Stomach (tissue), 9 donors: ENCODE results near the gene CHCHD3. TPM values are rescaled to one million over a fixed set of nuclear protein-coding genes. Genes with fewer than 3 reads are reported as not detected.

ENCODE experiments used
- DNase-seq, 2 donors: peaks; one replicate each; pipeline versions ENCODE4 v3.0.0 to v3.0.0-alpha.2; 2013 to 2019
- H3K27ac ChIP-seq, 5 donors: fragments of 200-600 bp in 4 of 5; sonication (generic) in 4 of 5; one replicate each; pipeline ENCODE4 v1.5.1; 2013 to 2019; ENCODE audit warnings: mild to moderate bottlenecking in 1 of 5, moderate library complexity in 1 of 5
- H3K27me3 ChIP-seq, 3 donors: fragments of 200-600 bp; sonication (generic); one replicate each; pipeline ENCODE4 v1.5.1; 2017 to 2019; ENCODE audit warnings: mixed run types in 1 of 3
- H3K36me3 ChIP-seq, 4 donors: fragments of 200-600 bp; sonication (generic); 1 replicate in 3 of 4; 2 replicates in 1 of 4; pipeline ENCODE4 v1.5.1; 2016 to 2019
- H3K4me1 ChIP-seq, 4 donors: fragments of 200-600 bp; sonication (generic); one replicate each; pipeline ENCODE4 v1.5.1; 2016 to 2019
- H3K4me3 ChIP-seq, 4 donors: fragments of 200-600 bp; sonication (generic) in 3 of 4; one replicate each; pipeline ENCODE4 v1.5.1; 2016 to 2019; ENCODE audit warnings: mild to moderate bottlenecking in 1 of 4
- H3K9me3 ChIP-seq, 4 donors: fragments of 200-600 bp; sonication (generic); one replicate each; pipeline ENCODE4 v1.5.1; 2016 to 2019
- EP300 ChIP-seq: sonication (generic); formaldehyde crosslinking; IDR thresholded peaks from one replicate; pipeline ENCODE4 v1.6.1; 2017; ENCODE audit warnings: antibody characterized with exemption
- POLR2A ChIP-seq, 4 donors: fragments of 450-650 bp; IDR thresholded peaks; one replicate each; pipeline ENCODE4 v1.6.1; 2016; ENCODE audit warnings: antibody characterized with exemption in 4 of 4, control low read depth in 2 of 4, mild to moderate bottlenecking in 1 of 4, moderate library complexity in 1 of 4
- POLR2AphosphoS5 ChIP-seq, 3 donors: sonication (generic); formaldehyde crosslinking; IDR thresholded peaks; one replicate each; pipeline ENCODE4 v1.6.1; 2016; ENCODE audit warnings: antibody characterized with exemption in 3 of 3
- WGBS, 5 donors: extraction: QIAGEN DNeasy Blood & Tissue Kit in 3 of 5; methylation state at CpG; one replicate each; pipeline versions ENCODE4 v1.1.5 to v1.1.7; 2013 to 2018; 5-methylcytosine and 5-hydroxymethylcytosine counted together
- intact Hi-C: fragments of 100-400 bp; cut with DNase I; formaldehyde crosslinking; loops from one replicate; pipeline ENCODE4 v1.15.1; 2023; ENCODE audit warnings: low total_unique reads
- polyA plus RNA-seq, 3 donors: library from polyadenylated mRNA; stranded (reverse); fragments of 200-250 nt; gene quantifications; one replicate each; pipeline ENCODE4 v1.2.3, GENCODE V29; 2013
- total RNA-seq, 5 donors: library from RNA; depleted of rRNA; stranded (reverse); fragments of >200 nt; gene quantifications; one replicate each; pipeline versions ENCODE4 v1.1.0 to v1.2.3, GENCODE V29; 2014 to 2016
- TF ChIP-seq, protein P1 (sequence below), 7 experiments: fragments of 450-650 bp in 4 of 7; fragments of 200-600 bp in 3 of 7; sonication (generic) in 3 of 7; IDR thresholded peaks; one replicate each; pipeline ENCODE4 v1.5.1; 2016 to 2019; ENCODE audit warnings: antibody characterized with exemption in 7 of 7, control low read depth in 2 of 7, mild to moderate bottlenecking in 1 of 7
- donor health status: healthy with polysubstance abuse.
- donor health status: Bipolar disorder and iron deficiency.
- donor health status: healthy.

CHCHD3 gene
- total and polyA plus RNA-seq, 8 donors = 5.8 to 90.9 (median 39.9) TPM

DNA sequence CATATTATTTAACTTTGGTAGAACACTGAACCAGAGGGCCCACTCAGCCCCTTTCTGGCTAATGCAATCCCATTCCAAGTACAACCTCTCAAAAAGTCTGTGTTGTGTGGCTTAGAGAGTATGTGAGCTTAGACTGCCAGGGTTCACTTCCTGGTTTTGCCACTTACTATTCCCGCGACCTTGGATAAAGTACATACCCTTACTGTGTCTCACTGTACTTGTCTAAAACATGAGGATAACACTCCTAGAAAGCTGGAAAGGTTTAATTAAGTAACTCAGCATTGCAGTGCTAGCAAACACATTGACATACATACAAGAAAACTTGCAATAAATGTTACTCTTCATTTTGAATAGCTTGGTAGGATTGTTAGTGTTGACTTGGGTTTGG is 215.8 kb downstream of the CHCHD3 start:
- Histone ChIP-seq H3K9me3 (peaks cover 0 to 4% (median 0%) of the 10 kb centered on the region in 4 donors), H3K4me3 (no peak overlapping the region), H3K27me3 (no peaks in the 10 kb centered on the region), H3K36me3 (no peaks in the 10 kb centered on the region), H3K4me1 (peaks cover 0 to 10% (median 4%) of the 10 kb centered on the region in 4 donors), H3K27ac (no peak overlapping the region)
- TF ChIP-seq POLR2AphosphoS5 (IDR thresholded peaks at IDR 0.05) = no peak
- no peak for TF ChIP-seq EP300
- TF ChIP-seq, protein P1, sequence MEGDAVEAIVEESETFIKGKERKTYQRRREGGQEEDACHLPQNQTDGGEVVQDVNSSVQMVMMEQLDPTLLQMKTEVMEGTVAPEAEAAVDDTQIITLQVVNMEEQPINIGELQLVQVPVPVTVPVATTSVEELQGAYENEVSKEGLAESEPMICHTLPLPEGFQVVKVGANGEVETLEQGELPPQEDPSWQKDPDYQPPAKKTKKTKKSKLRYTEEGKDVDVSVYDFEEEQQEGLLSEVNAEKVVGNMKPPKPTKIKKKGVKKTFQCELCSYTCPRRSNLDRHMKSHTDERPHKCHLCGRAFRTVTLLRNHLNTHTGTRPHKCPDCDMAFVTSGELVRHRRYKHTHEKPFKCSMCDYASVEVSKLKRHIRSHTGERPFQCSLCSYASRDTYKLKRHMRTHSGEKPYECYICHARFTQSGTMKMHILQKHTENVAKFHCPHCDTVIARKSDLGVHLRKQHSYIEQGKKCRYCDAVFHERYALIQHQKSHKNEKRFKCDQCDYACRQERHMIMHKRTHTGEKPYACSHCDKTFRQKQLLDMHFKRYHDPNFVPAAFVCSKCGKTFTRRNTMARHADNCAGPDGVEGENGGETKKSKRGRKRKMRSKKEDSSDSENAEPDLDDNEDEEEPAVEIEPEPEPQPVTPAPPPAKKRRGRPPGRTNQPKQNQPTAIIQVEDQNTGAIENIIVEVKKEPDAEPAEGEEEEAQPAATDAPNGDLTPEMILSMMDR (IDR thresholded peaks at IDR 0.05) = no peak
- DNase-seq = no peak
- intact Hi-C loops = no loop called here
- WGBS, 5 donors = 83 to 95% (median 92%) methylated on average over 2 of the region's 2 CpGs

DNA sequence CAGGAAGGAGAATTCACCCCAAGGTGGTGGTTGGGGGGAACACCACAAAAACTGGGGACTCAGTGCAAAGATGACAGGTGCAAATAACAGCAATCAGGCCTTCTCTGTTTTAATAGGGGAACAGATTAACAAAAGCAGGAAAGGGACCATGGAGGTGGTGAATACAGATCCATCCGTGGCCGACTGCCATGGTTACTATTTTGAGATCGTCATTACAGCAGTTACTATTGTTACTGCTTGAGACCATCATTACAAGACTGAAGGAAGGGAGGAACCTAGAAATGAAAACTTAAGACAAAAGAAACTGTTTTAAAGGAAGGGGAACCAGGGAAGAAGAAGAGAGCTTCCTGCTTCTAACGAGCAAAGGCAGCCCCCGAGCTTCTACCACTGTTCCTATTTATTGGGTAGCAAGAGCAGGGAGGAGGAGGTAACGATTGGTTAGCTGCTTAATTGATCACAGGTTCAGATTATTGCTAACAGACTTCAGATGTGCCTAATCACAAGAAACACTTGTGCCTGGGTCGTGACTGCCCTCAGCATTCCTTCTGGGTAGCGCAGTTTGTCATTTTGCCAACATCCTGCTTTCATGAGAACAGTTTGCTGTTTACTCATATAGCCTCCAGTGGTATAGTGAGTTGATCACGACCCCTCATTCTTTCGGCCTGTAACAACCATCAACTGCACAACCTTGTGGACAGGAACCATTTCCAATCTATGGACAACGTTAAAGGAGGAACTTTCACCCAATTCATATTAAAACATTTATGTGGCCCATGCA is 216.3 kb downstream of the CHCHD3 start:
- Histone ChIP-seq H3K27me3 (no peaks in the 10 kb centered on the region), H3K9me3 (peaks cover 0 to 4% (median 0%) of the 10 kb centered on the region in 4 donors), H3K36me3 (no peaks in the 10 kb centered on the region), H3K4me1 (peaks cover 0 to 10% (median 4%) of the 10 kb centered on the region in 4 donors), H3K27ac (no peak overlapping the region), H3K4me3 (no peak overlapping the region)
- DNase-seq = peak in 1 of 2 donors; percentile 18
- 74 to 87% (median 85%) methylated on average over 11 of the region's 11 CpGs for WGBS, 5 donors
- no peak for TF ChIP-seq POLR2A (IDR thresholded peaks at IDR 0.05)
- TF ChIP-seq EP300 = no peak
- TF ChIP-seq, protein P1 (IDR thresholded peaks at IDR 0.05) = no peak
- no peak for TF ChIP-seq POLR2AphosphoS5 (IDR thresholded peaks at IDR 0.05)
- intact Hi-C loops = no loop called here

DNA sequence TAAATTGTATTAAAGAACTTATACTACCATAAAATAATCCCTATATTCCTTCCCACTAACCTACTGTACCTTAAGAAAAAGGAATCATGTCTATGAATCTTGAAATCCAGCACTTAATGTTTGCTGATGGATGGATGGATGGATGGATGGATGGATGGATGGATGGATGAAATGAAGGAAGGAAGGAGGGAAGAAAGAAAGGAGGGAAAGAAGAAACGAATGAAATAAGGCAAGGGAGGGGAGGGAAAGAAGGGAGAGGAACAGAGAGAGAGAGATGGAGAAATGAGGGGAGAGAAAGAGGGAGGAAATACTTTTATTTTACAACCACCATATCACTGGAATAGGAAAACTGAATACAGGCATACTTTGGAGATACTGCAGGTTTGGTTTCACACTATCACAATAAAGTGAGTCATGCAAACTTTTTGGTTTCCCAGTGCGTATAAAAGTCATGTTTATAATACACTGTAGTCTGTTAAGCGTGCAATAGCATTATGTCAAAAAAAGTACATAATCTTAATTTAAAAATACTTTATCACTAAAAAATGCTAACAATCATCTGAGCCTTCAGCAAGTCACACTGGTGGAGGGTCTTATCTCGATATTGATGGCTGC is 219.8 kb downstream of the CHCHD3 start:
- Histone ChIP-seq H3K36me3 (no peaks in the 10 kb centered on the region), H3K4me3 (no peak overlapping the region), H3K27me3 (no peaks in the 10 kb centered on the region), H3K4me1 (peaks cover 0 to 10% (median 0%) of the 10 kb centered on the region in 4 donors), H3K9me3 (peaks cover 0 to 4% (median 0%) of the 10 kb centered on the region in 4 donors), H3K27ac (no peak overlapping the region)
- intact Hi-C loops = no loop called here
- no peak for DNase-seq
- TF ChIP-seq POLR2AphosphoS5 (IDR thresholded peaks at IDR 0.05) (no peak), EP300 (no peak), POLR2A (IDR thresholded peaks at IDR 0.05) (no peak)
- TF ChIP-seq, protein P1 (IDR thresholded peaks at IDR 0.05) = no peak
- WGBS, 5 donors = 89 to 97% (median 95%) methylated on average over 4 of the region's 4 CpGs

DNA sequence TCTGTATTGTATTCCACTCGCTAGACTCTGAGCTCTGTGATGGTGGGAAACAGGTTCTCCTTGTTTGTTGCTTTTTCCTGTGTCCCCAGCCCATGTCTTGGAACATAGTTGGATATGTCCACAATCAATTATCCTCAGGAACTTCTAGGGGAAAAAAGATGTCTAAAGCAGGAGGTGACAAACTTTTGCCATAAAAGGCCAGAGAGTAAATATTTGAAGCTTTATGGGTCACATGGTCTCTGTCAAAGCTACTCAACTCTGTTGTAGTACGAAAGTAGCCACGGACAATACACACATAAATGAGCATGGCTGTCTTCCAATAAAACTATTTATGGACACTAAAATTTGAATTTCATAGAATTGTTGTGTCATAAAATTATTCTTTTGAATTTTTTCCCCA is 220.5 kb downstream of the CHCHD3 start:
- Histone ChIP-seq H3K4me1 (peaks cover 0 to 8% (median 0%) of the 10 kb centered on the region in 4 donors), H3K27me3 (no peaks in the 10 kb centered on the region), H3K4me3 (no peak overlapping the region), H3K36me3 (no peaks in the 10 kb centered on the region), H3K27ac (no peak overlapping the region), H3K9me3 (peaks cover 0 to 4% (median 0%) of the 10 kb centered on the region in 4 donors)
- TF ChIP-seq POLR2A (IDR thresholded peaks at IDR 0.05) (no peak), POLR2AphosphoS5 (IDR thresholded peaks at IDR 0.05) (no peak), EP300 (no peak)
- TF ChIP-seq, protein P1 (IDR thresholded peaks at IDR 0.05) = no peak
- intact Hi-C loops = no loop called here
- 88 to 96% (median 90%) methylated on average over 3 of the region's 3 CpGs for WGBS, 5 donors
- no peak for DNase-seq
